ENCODE data around the gene PTPRG.

DNA sequence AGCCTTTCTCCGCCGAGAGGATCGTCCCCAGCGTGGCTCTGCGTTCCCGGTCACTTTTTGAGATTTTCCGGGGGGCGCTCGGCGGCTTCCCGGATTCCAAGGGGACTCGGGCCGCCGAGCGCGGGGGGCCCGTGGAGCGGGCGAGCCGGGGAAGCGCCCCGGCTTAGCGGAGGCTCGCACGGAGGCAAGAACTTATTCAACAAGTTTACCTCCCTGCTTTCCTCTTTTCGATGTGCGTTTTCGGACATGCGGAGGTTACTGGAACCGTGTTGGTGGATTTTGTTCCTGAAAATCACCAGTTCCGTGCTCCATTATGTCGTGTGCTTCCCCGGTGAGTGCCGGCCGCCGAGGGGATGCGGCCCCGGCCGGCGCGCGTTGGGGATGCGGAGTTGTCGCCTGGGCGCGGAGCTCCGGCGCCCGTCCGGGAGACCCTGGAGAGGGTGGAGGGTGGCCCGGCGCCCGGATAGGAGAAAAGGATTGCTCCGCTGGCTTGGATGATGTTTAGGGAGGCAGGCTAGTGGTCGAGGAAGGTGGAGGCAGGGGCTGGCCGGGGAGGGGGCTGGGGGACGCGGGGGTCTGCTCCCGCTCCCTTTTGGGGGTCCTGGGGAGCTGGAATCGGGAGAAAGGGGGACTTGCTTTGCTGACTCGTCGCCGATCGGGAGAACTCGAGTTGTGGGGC is 810 bp downstream of the PTPRG start:
- TF ChIP-seq POLR2A (IDR thresholded peaks at IDR 0.05; ENCODE audit: borderline replicate concordance, extremely low read depth, insufficient read depth, insufficient read length) = no peak
- TF ChIP-seq, protein P1, sequence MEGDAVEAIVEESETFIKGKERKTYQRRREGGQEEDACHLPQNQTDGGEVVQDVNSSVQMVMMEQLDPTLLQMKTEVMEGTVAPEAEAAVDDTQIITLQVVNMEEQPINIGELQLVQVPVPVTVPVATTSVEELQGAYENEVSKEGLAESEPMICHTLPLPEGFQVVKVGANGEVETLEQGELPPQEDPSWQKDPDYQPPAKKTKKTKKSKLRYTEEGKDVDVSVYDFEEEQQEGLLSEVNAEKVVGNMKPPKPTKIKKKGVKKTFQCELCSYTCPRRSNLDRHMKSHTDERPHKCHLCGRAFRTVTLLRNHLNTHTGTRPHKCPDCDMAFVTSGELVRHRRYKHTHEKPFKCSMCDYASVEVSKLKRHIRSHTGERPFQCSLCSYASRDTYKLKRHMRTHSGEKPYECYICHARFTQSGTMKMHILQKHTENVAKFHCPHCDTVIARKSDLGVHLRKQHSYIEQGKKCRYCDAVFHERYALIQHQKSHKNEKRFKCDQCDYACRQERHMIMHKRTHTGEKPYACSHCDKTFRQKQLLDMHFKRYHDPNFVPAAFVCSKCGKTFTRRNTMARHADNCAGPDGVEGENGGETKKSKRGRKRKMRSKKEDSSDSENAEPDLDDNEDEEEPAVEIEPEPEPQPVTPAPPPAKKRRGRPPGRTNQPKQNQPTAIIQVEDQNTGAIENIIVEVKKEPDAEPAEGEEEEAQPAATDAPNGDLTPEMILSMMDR (IDR thresholded peaks at IDR 0.05 in 2 of 3, conservative IDR thresholded peaks at IDR 0.05 in 1 of 3; ENCODE audit: borderline replicate concordance in 1 of 3, insufficient read depth in 1 of 3, low read depth in 2 of 3, low read length in 2 of 3) = no peak
- TF ChIP-seq, protein P2, sequence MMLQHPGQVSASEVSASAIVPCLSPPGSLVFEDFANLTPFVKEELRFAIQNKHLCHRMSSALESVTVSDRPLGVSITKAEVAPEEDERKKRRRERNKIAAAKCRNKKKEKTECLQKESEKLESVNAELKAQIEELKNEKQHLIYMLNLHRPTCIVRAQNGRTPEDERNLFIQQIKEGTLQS (IDR thresholded peaks at IDR 0.05) = no peak
- TF ChIP-seq, protein P3, sequence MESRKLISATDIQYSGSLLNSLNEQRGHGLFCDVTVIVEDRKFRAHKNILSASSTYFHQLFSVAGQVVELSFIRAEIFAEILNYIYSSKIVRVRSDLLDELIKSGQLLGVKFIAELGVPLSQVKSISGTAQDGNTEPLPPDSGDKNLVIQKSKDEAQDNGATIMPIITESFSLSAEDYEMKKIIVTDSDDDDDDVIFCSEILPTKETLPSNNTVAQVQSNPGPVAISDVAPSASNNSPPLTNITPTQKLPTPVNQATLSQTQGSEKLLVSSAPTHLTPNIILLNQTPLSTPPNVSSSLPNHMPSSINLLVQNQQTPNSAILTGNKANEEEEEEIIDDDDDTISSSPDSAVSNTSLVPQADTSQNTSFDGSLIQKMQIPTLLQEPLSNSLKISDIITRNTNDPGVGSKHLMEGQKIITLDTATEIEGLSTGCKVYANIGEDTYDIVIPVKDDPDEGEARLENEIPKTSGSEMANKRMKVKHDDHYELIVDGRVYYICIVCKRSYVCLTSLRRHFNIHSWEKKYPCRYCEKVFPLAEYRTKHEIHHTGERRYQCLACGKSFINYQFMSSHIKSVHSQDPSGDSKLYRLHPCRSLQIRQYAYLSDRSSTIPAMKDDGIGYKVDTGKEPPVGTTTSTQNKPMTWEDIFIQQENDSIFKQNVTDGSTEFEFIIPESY (IDR thresholded peaks at IDR 0.05; ENCODE audit: extremely low read depth, insufficient replicate concordance, low read length) = no peak
- TF ChIP-seq TCF7L2 (IDR thresholded peaks at IDR 0.05; ENCODE audit: borderline replicate concordance, extremely low read depth, insufficient read depth, insufficient read length) = no peak
- no peak for TF ChIP-seq POLR2AphosphoS5 (IDR thresholded peaks at IDR 0.05; ENCODE audit: low read depth, low read length)
- no peak for TF ChIP-seq EZH2 (IDR thresholded peaks at IDR 0.05)
